HepG2 (cell line): ENCODE results near the gene CHTF18. TPM values are rescaled to one million over a fixed set of nuclear protein-coding genes. Genes with fewer than 3 reads are reported as not detected.
A peak's percentile ranks its signal among the peaks of the same experiment; 100 is the strongest.

ENCODE experiments used
- BHLHE40 ChIP-seq: IDR thresholded peaks from 2 replicates; pipeline ENCODE4 v1.6.1; 2011; ENCODE audit warnings: low read length, improper control_type of control experiment
- HOXA3 ChIP-seq: sonication (generic); formaldehyde crosslinking; IDR thresholded peaks from 2 replicates; pipeline ENCODE4 v1.5.0; 2020; ENCODE audit warnings: missing genetic modification reagents
- MAFF ChIP-seq: IDR thresholded peaks from 2 replicates; pipeline ENCODE4 v1.6.1; 2011; ENCODE audit warnings: low read depth, low read length, improper control_type of control experiment
- MAX ChIP-seq: IDR thresholded peaks from 2 replicates; pipeline ENCODE4 v1.6.1; 2012; ENCODE audit warnings: inconsistent platforms
- NFAT5 ChIP-seq: sonication (generic); formaldehyde crosslinking; IDR thresholded peaks from 2 replicates; pipeline ENCODE4 v1.4.0; 2020; ENCODE audit warnings: missing genetic modification reagents
- PATZ1 ChIP-seq: sonication (generic); formaldehyde crosslinking; IDR thresholded peaks from 2 replicates; pipeline ENCODE4 v1.4.0; 2020; ENCODE audit warnings: missing genetic modification reagents
- PCBP1 ChIP-seq: fragments of 200-400 bp; formaldehyde crosslinking; IDR thresholded peaks from 2 replicates; pipeline ENCODE4 v1.6.1; 2017; ENCODE audit warnings: mild to moderate bottlenecking, low read depth, low read length, borderline replicate concordance
- RAD21 ChIP-seq: fragments of 450-650 bp; formaldehyde crosslinking; IDR thresholded peaks from 2 replicates; pipeline ENCODE4 v1.5.0; 2020; ENCODE audit warnings: mild to moderate bottlenecking
- SALL1 ChIP-seq: sonication (generic); formaldehyde crosslinking; IDR thresholded peaks from 2 replicates; pipeline ENCODE4 v1.8.0; 2022; ENCODE audit warnings: mild to moderate bottlenecking, missing genetic modification reagents
- SMC3 ChIP-seq: IDR thresholded peaks from 2 replicates; pipeline ENCODE4 v1.6.1; 2011; ENCODE audit warnings: low read length, improper control_type of control experiment
- STAG1 ChIP-seq: sonication (generic); formaldehyde crosslinking; IDR thresholded peaks from 2 replicates; pipeline ENCODE4 v1.4.0; 2020; ENCODE audit warnings: missing genetic modification reagents
- THAP9 ChIP-seq: sonication (generic); formaldehyde crosslinking; IDR thresholded peaks from 2 replicates; pipeline ENCODE4; 2020; ENCODE audit warnings: missing genetic modification reagents, mild to moderate bottlenecking, borderline replicate concordance
- XRCC5 ChIP-seq: fragments of 200-400 bp; formaldehyde crosslinking; optimal IDR thresholded peaks from 2 replicates; pipeline ENCODE3; 2017; ENCODE audit warnings: mild to moderate bottlenecking, low read length
- ZFY ChIP-seq: sonication (generic); formaldehyde crosslinking; IDR thresholded peaks from 2 replicates; pipeline ENCODE4 v1.4.0; 2020; ENCODE audit warnings: missing genetic modification reagents
- ZNF598 ChIP-seq: sonication (generic); formaldehyde crosslinking; IDR thresholded peaks from 2 replicates; pipeline ENCODE4 v1.5.1; 2020; ENCODE audit warnings: mild to moderate bottlenecking, missing genetic modification reagents, borderline replicate concordance
- polyA plus RNA-seq, 8 experiments: library from polyadenylated mRNA; depleted of rRNA in 3 of 8; stranded (reverse) in 7 of 8; unstranded in 1 of 8; fragments of >200 nt; fragmentation: Illumina TruSeq in 4 of 8; extraction: Trizol in 4 of 8; gene quantifications; 2 replicates each; pipeline versions ENCODE4 v1.2.1 to v1.2.3, GENCODE V29; 2011 to 2016; ENCODE audit warnings: low read depth in 4 of 8, missing spikeins in 1 of 8, mixed read lengths in 1 of 8; ENCODE audit not compliant: insufficient read depth in 1 of 8
- total RNA-seq, 5 experiments: library from RNA; depleted of rRNA; stranded (reverse); fragments of >200 nt; fragmentation: Illumina TruSeq; extraction: Trizol; gene quantifications; 2 replicates each; pipeline ENCODE4 v1.2.3, GENCODE V29; 2016; ENCODE audit warnings: low read depth in 1 of 5

Gene CHTF18
- total and polyA plus RNA-seq, 2 of the 13 experiments (the other 11 are each of a cell fraction or from before 2014, with no cell fraction given) = 8.6 to 22.9 TPM

GRCh38 chr16:785563-786535 is 2.6 kb upstream of the CHTF18 start (continued):
- TF ChIP-seq RAD21 (CRISPR knock-in tag) (peak; percentile 93), PCBP1 (0 out of 2 replicates have a peak, but pooled peaks have one; percentile 8), MAFF (no peak), NFAT5 (no peak), HOXA3 (0 out of 2 replicates have a peak, but pooled peaks have one; percentile 20), SALL1 (CRISPR knock-in tag) (peak; percentile 41; the same call in 1 of the 2 replicates), XRCC5 (peak; percentile 38), STAG1 (CRISPR knock-in tag) (peak; percentile 91), ZNF598 (0 out of 2 replicates have a peak, but pooled peaks have one; percentile 22), MAX (peak; percentile 16; the same call in 1 of the 2 replicates), SMC3 (peak; percentile 36; the same call in 1 of the 2 replicates), PATZ1 (CRISPR knock-in tag) (0 out of 2 replicates have a peak, but pooled peaks have one; percentile 26), ZFY (peak; percentile 44; the same call in 1 of the 2 replicates), THAP9 (peak; percentile 73; the same call in 1 of the 2 replicates), BHLHE40 (0 out of 2 replicates have a peak, but pooled peaks have one; percentile 22)
